ENCODE measurements around the gene C14orf132. TPM values are rescaled to one million over a fixed set of nuclear protein-coding genes. Genes with fewer than 3 reads are reported as not detected.

The C14orf132 gene
- total RNA-seq, 4 donors from 2014 or later = 2.4 to 9.5 (median 4.3) TPM

DNA sequence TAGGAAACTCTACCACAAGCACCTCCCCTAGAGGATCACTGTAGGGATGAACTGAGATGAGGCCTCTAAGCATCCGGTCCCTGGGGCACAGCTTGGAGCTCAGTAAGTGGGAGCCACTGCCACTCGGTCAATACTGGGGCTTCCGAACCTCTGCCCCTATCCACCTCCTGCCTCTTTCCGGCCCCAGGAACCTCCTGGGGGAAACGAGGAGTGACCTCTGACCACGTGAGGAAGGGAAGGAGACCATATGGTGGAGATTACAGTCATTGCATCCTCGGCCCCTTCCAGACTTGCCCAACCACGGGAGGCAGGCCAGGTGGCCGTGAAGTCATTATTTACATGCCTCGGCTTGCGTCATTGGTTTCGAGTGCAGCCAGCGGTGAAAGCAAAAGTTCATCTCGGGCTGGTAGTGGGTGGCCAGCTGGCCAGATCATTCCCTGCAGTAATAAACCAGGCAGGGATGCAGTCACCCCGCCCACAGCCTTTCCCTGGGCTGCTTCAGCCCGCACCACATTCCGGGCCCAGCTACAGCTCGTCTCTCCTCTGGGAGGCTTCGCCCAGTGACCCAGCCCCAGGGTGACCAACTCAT, 65.4 kb downstream of the C14orf132 start:
- TF ChIP-seq, protein P1, sequence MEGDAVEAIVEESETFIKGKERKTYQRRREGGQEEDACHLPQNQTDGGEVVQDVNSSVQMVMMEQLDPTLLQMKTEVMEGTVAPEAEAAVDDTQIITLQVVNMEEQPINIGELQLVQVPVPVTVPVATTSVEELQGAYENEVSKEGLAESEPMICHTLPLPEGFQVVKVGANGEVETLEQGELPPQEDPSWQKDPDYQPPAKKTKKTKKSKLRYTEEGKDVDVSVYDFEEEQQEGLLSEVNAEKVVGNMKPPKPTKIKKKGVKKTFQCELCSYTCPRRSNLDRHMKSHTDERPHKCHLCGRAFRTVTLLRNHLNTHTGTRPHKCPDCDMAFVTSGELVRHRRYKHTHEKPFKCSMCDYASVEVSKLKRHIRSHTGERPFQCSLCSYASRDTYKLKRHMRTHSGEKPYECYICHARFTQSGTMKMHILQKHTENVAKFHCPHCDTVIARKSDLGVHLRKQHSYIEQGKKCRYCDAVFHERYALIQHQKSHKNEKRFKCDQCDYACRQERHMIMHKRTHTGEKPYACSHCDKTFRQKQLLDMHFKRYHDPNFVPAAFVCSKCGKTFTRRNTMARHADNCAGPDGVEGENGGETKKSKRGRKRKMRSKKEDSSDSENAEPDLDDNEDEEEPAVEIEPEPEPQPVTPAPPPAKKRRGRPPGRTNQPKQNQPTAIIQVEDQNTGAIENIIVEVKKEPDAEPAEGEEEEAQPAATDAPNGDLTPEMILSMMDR (IDR thresholded peaks at IDR 0.05; ENCODE audit: low read depth) = no peak

DNA sequence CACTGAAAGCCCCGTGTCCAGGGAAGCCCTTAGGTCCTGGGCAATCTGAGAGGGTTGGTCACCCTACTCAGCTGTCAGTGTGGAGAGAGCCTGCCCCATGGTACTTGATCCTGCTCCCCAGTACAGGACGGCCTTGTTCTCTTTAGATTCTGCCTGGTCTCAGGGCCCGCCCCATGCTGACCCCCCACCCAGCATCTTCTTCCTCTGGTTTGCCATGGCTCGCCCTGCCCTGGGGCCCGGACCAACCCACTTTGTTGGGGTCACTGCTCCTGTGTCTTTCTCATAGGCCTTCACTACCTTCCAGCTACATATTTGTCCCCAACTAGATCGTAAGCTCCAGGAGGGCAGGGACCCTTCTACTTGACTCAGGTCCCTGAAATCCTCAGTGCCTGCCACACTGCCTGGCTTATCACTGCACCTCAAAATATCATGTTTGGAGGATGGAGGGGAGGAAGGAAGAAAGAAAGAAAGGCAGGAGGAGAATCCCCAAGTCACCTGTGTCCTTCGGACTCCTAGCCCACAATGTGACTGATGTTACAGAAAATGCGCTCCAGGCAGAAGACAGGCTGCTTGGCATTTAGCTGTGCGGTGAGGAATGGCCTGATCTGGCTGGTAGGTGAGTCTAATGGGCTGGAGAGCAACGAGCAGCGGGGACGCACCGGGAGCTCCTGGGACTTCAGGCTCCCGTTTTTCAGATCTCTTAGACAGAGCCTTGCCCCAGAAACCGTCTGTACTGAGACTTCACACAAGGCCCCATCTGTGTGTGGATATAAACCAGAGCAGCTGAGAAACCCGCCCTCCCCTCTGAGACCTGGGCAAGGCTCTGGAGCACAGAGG, 66.1 kb downstream of the C14orf132 start:
- TF ChIP-seq, protein P1 (IDR thresholded peaks at IDR 0.05; ENCODE audit: low read depth) = no peak

DNA sequence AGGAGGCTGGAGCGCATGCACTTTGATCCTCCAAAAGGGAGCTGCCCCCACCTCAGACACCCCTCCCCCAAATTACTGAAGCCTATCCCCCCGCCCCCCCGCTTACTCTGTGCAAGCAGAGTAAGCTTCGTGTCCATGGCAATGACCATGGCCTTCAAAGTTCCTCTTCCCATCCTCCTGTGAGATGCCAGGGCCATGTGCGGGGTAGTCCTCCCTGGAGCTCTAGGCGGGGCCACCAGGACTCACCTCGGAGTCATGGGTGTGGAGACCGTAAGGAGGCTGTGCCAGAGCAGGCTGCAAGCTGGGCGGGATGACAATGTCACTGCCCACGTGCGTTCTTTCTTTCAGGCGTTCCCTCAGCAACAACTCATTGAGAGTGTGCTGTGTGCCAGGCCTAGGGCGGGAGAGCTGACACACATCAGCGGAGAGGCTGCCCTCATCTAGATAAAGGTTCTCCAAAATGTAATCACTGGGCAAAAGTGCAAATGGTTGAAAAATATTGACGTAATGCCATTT, 66.8 kb downstream of the C14orf132 start:
- TF ChIP-seq, protein P1 (IDR thresholded peaks at IDR 0.05; ENCODE audit: low read depth) = no peak

DNA sequence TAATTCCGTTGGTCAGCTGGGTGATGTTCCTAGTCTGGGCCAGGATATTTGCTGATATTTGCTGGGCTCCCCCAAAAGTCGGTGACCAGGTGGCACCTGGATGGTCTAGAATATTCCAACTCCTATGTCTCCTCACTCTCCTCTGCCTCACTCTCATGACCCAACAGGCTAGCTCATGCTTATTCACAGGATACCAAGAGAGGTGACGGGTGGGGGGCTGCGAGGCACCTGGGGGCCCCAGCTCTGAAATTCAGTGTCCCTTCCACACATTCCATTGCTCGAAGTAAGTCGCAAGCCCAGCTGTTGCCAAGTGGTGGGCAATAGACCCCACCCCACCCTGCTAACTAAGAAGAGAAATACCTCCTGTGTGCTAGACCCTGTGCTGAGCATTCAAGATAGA, 67.7 kb downstream of the C14orf132 start:
- TF ChIP-seq, protein P1 (IDR thresholded peaks at IDR 0.05; ENCODE audit: low read depth) = no peak

DNA sequence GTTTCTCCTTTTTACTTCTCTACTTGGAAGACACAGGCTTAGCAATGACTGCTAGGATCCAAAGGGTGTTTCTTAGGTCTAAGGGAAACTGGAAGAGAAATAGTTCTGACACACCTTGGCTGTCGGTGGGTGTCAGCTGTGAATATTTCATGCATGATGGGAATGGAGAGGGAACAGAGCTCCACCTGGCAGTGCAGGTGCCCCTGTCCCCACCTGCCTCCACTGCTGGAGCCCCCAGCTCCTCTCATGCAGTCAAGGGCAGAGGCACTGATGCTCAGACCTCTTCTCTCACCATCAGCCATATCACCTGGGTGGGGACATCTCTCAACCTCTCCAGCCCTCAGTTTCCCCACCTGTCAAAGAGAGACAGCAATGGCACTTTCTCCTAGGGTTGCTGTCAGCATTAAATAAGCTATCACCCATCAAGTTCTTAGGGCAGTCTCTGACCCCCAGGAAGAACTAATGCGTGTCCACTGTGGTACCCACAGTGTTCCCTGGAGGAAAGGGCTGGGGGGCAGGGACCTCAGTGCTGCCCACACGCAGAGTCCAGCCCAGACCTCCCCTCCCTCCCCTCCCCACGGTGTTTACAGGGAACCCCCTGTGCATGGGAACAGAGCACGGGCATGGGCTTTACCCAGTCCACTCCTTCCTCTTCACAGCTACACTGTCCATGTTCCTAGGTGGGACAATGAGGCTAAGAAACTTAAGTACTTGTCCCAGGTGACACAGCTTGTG, 69.1 kb downstream of the C14orf132 start:
- TF ChIP-seq, protein P1 (IDR thresholded peaks at IDR 0.05; ENCODE audit: low read depth) = no peak

DNA sequence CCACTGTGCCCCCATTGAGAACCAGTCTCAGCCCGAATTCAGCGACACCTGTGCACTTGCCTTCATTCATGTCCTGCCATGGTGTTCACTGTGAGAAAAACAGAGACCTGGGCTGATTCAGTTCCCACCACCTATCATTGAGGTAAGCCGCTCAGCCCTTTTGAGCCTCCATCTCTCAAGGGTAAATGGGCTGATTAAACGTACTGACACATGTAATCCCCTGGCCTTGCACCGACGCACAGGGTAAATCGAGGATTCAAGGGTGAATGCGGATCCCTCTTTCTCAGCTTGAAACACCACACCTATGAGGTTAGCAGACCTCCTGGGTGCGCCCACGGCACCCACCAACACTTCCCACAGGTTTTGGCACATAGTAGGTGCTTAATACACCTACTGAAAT, 69.7 kb downstream of the C14orf132 start:
- TF ChIP-seq, protein P1 (IDR thresholded peaks at IDR 0.05; ENCODE audit: low read depth) = no peak

Measured in subcutaneous adipose tissue (tissue), 4 donors.